ENCODE results near the gene HMOX1. TPM values are rescaled to one million over a fixed set of nuclear protein-coding genes. Genes with fewer than 3 reads are reported as not detected.

Gene HMOX1
- total and polyA plus RNA-seq, 11 donors: 2.4 to 126 (median 4.8) TPM

- Histone ChIP-seq H3K36me3 (peaks cover 0 to 98% (median 85%) of the 10 kb centered on the region in 9 donors), H3K27ac (peak overlapping the region in 1 of 12 donors; percentile 3), H3K4me3 (no peak overlapping the region), H3K9me3 (no peaks in the 10 kb centered on the region), H3K27me3 (no peaks in the 10 kb centered on the region), H3K4me1 (peaks cover 0 to 50% (median 19%) of the 10 kb centered on the region in 12 donors)
- DNase-seq: no peak
- intact Hi-C loops (cut with DNase I): no loop called here
- no peak for ATAC-seq
- 61 to 69% (median 65%) methylated on average over 4 to 9 of the region's 9 CpGs for WGBS, 4 donors
- TF ChIP-seq CTCF (IDR thresholded peaks at IDR 0.05) (no peak), POLR2A (IDR thresholded peaks at IDR 0.05) (no peak)
These were observed 46.9 kb upstream of the HMOX1 start for GRCh38 chr22:35334004-35334403.

- Histone ChIP-seq H3K27me3 (no peaks in the 10 kb centered on the region), H3K27ac (peak overlapping the region in 1 of 12 donors; percentile 57), H3K4me3 (no peak overlapping the region), H3K36me3 (peaks cover 0 to 98% (median 93%) of the 10 kb centered on the region in 9 donors), H3K4me1 (peaks cover 0 to 40% (median 13%) of the 10 kb centered on the region in 12 donors), H3K9me3 (no peaks in the 10 kb centered on the region)
- intact Hi-C loops (cut with DNase I): no loop called here
- peak in 1 of 4 donors; percentile 9 for ATAC-seq
- no peak for DNase-seq
- no peak for TF ChIP-seq POLR2A (IDR thresholded peaks at IDR 0.05)
- TF ChIP-seq CTCF (IDR thresholded peaks at IDR 0.05): no peak
- 58 to 80% (median 78%) methylated on average over 5 to 7 of the region's 7 CpGs for WGBS, 4 donors
These were observed 45.4 kb upstream of the HMOX1 start for GRCh38 chr22:35335468-35335867.

GRCh38 chr22:35335936-35336781 is 44.7 kb upstream of the HMOX1 start:
- WGBS, 4 donors: 60 to 69% (median 63%) methylated on average over 12 of the region's 12 CpGs
- Histone ChIP-seq H3K27me3 (no peaks in the 10 kb centered on the region), H3K4me3 (no peak overlapping the region), H3K27ac (peak overlapping the region in 8 of 12 donors; percentile 24 to 57 (median 41)), H3K36me3 (peaks cover 0 to 98% (median 93%) of the 10 kb centered on the region in 9 donors), H3K4me1 (peaks cover 0 to 36% (median 9%) of the 10 kb centered on the region in 12 donors), H3K9me3 (no peaks in the 10 kb centered on the region)
- intact Hi-C loops (cut with DNase I): no loop called here
- TF ChIP-seq CTCF (IDR thresholded peaks at IDR 0.05): no peak
- TF ChIP-seq POLR2A (IDR thresholded peaks at IDR 0.05): no peak
- peak; percentile 69 to 78 (median 75) for ATAC-seq
- DNase-seq: peak in 4 of 5 donors; percentile 42 to 83 (median 64)

- DNase-seq: no peak
- Histone ChIP-seq H3K9me3 (no peaks in the 10 kb centered on the region), H3K27ac (no peak overlapping the region), H3K27me3 (no peaks in the 10 kb centered on the region), H3K36me3 (peaks cover 0 to 94% (median 88%) of the 10 kb centered on the region in 9 donors), H3K4me3 (no peak overlapping the region), H3K4me1 (peaks cover 0 to 27% (median 4%) of the 10 kb centered on the region in 12 donors)
- no peak for ATAC-seq
- WGBS, 4 donors: 82 to 94% (median 93%) methylated on average over 4 of the region's 4 CpGs
- intact Hi-C loops (cut with DNase I): no loop called here
- TF ChIP-seq CTCF (IDR thresholded peaks at IDR 0.05): no peak
- no peak for TF ChIP-seq POLR2A (IDR thresholded peaks at IDR 0.05)
These were observed 43.0 kb upstream of the HMOX1 start for GRCh38 chr22:35337932-35338331.

Data from heart left ventricle (tissue), 16 donors.